ENCODE measurements around the gene POT1. TPM values are rescaled to one million over a fixed set of nuclear protein-coding genes. Genes with fewer than 3 reads are reported as not detected.

POT1 gene
- total RNA-seq, 1 experiment from 2014 or later: 20.2 TPM

- no peak for ATAC-seq
- no peaks in the 10 kb centered on the region for H3K4me1 Mint-ChIP-seq
- H3K27me3 Mint-ChIP-seq (ENCODE audit: low read depth): no peaks in the 10 kb centered on the region
- no peak for DNase-seq (ENCODE audit: low spot score)
- H3K27ac Mint-ChIP-seq: no peak overlapping the region
- H3K9me3 Mint-ChIP-seq: peaks cover 30% of the 10 kb centered on the region
- ChIA-PET POLR2A (no interaction called here), CTCF (no interaction called here)
- TF ChIP-seq FOXJ3 (CRISPR knock-in tag; IDR thresholded peaks at IDR 0.05; ENCODE audit: borderline replicate concordance): no peak
- TF ChIP-seq JUN (CRISPR knock-in tag; IDR thresholded peaks at IDR 0.05): no peak
- no peak for TF ChIP-seq RORB (CRISPR knock-in tag; IDR thresholded peaks at IDR 0.05)
- no peak for TF ChIP-seq MLX (CRISPR knock-in tag; IDR thresholded peaks at IDR 0.05)
- no peak for TF ChIP-seq MAX (CRISPR knock-in tag; IDR thresholded peaks at IDR 0.05)
- TF ChIP-seq E2F5 (CRISPR knock-in tag; IDR thresholded peaks at IDR 0.05): no peak
- no peak for TF ChIP-seq CREB1 (CRISPR knock-in tag; IDR thresholded peaks at IDR 0.05)
- no peak for TF ChIP-seq PREB (CRISPR knock-in tag; IDR thresholded peaks at IDR 0.05; ENCODE audit: borderline replicate concordance)
- no peak for TF ChIP-seq GABPB1 (CRISPR knock-in tag; IDR thresholded peaks at IDR 0.05)
- no peak for TF ChIP-seq NR3C1 (CRISPR knock-in tag; conservative IDR thresholded peaks at IDR 0.05; ENCODE audit: low read depth)
- TF ChIP-seq SMAD3 (CRISPR knock-in tag; IDR thresholded peaks at IDR 0.05; ENCODE audit: borderline replicate concordance): no peak
- TF ChIP-seq AR (CRISPR knock-in tag; IDR thresholded peaks at IDR 0.05): no peak
- no peak for TF ChIP-seq ZBTB43 (CRISPR knock-in tag; IDR thresholded peaks at IDR 0.05)
- no peak for TF ChIP-seq NFE2L1 (CRISPR knock-in tag; IDR thresholded peaks at IDR 0.05)
- TF ChIP-seq STAT6 (CRISPR knock-in tag; conservative IDR thresholded peaks at IDR 0.05; ENCODE audit: low read depth): no peak
- TF ChIP-seq ZSCAN18 (CRISPR knock-in tag; IDR thresholded peaks at IDR 0.05): no peak
- TF ChIP-seq ETV6 (CRISPR knock-in tag; IDR thresholded peaks at IDR 0.05): no peak
- no peak for TF ChIP-seq CDX4 (CRISPR knock-in tag; IDR thresholded peaks at IDR 0.05; ENCODE audit: borderline replicate concordance)
- TF ChIP-seq KAT7 (CRISPR knock-in tag; IDR thresholded peaks at IDR 0.05; ENCODE audit: borderline replicate concordance): no peak
- TF ChIP-seq EMX1 (CRISPR knock-in tag; IDR thresholded peaks at IDR 0.05): no peak
- no peak overlapping the region for H3K4me3 Mint-ChIP-seq
- peaks cover 28% of the 10 kb centered on the region for H3K36me3 Mint-ChIP-seq
Measured at GRCh38 chr7:124898531-124898930, 31.1 kb downstream of the POT1 start.

Measured in WTC11 (cell line).